Measurements from ENCODE around the gene TDRD9.

TDRD9 gene

DNA sequence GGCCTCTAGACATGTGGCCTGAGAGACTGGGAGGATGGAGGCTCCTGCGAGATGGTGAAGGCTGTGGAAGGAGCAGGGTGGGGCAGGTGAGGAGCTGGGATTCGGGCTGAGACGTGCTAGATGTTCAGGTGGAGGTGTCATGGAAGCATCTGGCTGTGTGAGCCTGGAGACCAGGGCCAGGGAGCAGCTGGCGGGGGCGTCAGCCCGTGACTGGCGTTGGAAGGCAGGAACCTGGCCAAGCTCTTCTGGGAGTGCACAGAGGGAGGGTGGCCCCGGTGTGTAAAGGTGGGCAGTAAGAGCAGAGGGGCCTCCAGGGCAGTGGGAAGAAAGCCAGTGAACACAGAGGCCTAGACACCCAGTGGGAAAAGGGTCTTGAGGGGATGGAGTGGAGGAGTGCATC lies 69.1 kb downstream of the TDRD9 start:
- no peak for DNase-seq

DNA sequence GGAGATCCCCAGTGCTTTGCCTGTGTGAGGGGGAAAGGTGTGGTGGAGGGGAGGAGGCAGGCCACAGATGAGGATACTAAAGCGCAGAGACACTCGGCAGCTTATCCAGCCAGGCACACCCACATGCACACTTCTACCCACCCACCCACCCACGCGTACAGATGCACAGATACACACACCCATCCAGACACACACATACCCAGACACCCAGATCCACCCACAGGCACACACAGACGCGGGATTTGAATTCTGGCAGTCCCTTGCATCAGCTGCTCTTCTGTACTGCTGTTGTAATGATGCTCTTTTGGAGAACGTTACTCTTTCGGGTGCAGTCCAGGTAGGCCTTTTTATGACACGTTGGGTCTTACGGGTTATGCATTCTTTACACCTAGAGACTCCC lies 69.8 kb downstream of the TDRD9 start:
- DNase-seq, result no peak

DNA sequence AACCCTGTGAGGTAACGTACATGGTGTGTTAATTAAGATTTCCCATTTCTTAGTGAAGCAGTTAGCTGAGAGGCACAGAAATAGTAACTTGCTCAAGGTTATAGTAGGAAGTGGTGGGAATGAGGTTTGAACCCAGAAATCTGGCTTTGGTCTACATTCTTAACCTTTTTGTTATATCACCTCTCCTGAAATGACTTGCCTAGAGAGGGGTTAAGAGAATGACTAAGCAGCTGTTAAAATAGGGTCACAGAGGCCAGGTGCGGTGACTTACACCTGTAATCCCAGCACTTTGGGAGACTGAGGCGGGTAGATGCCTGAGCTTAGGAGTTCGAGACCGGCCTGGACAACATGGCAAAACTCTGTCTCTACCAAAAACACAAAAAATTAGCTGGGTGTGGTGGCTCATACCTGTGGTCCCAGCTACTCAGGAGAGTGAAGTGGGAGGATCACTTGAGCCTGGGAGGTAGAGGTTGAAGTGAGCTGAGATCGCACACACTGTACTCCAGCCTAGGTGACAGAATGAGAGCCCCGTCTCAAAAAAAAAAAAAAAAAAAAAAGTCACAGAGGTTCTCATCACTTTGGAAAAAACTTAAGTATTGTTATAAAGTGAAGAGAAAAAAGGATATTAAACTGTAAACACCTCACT lies 71.7 kb downstream of the TDRD9 start:
- no peak for DNase-seq

DNA sequence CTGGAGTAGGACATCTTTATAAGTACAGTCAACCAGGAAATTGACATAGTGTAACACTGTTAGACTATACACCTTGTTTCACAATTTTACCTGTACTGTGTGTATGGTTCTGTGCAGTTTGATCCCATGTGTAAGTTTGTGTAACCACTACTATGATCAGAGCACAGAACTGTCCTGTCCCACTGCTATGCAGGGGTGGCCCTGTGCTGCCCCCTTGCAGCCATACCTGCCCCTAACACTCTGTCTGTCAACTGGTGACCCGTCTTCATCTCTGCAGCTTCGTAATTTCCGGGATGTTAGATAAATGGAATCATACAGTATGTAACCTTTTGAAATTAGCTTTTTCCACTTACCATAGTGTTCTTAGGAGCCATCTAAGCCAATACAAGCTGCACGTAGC lies 72.7 kb downstream of the TDRD9 start:
- no peak for DNase-seq

DNA sequence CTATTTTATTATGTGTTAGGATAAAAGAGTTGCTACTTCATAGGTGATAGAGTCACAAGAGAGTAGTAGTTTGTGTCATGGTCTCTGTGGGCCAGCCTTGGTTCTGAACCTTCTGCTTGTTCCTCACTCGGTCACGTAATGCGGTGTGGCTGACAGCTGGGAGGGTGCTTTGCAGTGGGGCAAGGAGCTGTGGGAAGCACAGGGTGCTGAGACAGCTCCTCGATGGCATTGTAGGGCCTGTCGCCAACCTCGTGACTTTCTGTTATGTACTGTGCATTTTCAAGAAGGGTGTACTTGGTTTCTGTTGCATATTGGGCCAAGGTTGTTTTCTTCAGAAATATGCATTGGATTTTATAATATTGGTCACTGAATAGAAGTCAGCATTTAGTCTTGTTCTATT lies 75.4 kb downstream of the TDRD9 start:
- DNase-seq, result no peak

DNA sequence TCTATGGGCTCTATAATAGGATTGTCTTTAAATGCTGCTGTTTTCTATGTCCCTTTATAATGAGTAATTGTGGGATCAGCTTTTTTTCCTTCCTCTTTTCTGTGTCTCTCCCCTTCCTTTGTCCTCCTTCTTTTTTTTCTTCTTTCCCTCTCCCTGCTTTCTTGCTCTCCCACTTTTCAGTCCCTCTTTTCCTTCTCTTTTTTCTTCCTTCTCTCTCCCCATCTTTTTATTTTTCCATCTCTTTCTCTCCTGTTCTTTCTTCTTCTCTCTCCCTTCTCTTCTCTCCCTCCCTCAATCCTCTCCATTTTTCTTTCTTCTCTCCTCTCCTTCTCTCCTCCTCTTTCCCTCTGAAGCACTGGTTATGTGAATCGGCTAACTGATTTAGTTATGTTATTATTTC lies 76.6 kb downstream of the TDRD9 start:
- DNase-seq, result no peak

DNA sequence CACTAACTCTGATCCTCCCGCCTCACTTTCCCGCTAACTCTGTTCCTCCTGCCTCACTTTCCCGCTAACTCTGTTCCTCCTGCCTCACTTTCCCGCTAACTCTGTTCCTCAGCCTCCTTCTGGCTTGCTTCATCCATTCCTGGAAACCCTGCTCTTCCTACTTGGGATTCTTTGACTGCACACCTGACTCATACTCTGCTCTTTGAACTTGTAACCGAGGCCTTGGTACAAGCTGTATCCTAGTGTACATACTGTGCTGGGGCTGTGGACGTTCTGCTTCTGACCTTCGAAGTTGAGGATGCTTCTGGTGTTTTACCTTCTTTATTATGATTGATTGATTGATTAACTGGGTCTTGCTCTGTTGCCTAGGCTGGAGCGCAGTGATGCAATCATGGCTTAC lies 77.2 kb downstream of the TDRD9 start:
- DNase-seq, result no peak

DNA sequence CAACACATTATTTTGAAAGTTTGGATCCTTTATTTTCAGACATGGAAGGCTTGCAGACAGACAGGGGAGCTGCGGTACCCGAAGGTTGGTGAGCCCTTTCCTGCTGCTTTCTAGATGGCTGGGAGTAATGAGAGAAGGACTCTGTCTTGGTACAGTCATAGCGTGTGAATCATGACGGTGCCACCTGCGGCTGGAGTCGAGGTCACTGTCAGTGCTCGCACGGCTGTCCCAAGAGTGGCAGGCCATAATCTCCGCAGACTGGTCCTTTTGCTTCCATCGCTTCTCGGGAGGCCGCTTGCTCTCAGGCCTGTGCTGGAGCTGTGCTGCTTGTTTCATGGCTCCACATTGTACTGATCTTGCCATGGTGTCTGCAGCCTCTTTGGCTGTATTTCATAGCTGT lies 78.9 kb downstream of the TDRD9 start:
- DNase-seq, result no peak

DNA sequence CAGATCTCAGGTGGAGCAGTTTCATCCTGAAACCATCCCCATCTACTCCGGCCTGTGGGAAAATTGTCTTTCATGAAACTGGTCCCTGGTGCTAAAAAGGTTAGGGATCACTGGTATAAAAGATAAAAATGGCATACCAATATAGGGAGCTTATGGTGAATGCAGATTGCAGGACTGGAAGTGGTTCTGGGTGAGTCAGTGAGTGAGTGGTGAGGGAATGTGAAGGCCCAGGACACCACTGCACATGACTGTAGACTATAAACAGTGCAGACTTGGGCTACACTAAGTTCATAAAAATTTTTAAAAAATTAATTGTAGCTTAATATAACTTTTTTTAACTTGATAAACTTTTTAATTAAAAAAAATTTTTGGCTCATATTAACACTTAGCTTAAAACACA lies 81.0 kb downstream of the TDRD9 start:
- DNase-seq, result no peak

DNA sequence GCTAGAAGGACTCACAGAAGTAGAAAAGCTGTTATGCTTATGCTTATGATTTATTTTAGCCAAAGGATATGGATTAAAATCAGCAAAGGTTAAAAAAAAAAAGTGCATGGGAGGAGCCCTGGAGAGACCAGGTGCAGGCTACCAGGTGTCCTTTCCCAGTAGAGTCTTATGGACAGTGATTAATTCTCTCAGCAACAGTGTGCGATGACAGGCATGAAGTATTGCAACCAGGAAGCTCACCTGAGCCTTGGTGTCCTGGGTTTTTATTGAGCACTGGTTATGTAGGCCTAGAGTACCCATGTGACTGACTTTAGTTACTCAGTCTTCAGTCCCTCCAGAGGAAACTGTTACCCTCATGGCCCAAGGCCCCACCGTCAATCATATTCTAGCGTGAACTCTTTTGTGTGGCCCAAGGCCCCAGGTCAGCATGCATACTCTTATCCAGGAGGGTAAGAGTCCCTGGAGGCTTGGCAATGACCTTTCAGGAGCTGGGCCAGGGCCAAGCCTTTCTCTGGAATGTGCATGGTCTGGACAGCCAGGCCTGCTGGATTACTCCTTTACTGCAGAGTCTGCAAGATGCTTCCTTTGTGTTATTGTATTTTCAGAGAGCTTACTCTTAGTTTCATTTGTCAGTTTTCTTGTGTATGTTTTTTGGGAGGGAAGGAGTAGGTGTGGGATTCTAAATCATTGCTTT lies 83.7 kb downstream of the TDRD9 start:
- no peak for DNase-seq

DNA sequence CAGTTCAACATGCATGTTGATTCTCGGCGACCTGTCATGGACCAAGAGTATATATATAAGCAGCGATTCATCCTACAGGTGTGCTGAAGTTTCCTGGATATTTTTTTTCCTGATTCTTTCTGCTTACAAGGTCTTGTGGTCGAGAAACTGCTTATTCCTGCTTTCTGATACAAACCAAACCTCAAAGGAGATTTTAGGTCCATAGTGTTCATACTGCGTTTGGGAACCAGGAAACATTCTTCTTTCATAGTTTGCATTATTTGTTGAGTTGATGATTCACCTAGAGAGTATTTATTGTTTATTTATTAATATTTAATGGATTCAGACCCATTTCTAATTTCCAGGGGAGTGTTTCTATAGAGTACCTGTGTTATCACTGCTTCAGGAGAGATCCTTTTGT lies 86.5 kb downstream of the TDRD9 start:
- DNase-seq, result no peak

DNA sequence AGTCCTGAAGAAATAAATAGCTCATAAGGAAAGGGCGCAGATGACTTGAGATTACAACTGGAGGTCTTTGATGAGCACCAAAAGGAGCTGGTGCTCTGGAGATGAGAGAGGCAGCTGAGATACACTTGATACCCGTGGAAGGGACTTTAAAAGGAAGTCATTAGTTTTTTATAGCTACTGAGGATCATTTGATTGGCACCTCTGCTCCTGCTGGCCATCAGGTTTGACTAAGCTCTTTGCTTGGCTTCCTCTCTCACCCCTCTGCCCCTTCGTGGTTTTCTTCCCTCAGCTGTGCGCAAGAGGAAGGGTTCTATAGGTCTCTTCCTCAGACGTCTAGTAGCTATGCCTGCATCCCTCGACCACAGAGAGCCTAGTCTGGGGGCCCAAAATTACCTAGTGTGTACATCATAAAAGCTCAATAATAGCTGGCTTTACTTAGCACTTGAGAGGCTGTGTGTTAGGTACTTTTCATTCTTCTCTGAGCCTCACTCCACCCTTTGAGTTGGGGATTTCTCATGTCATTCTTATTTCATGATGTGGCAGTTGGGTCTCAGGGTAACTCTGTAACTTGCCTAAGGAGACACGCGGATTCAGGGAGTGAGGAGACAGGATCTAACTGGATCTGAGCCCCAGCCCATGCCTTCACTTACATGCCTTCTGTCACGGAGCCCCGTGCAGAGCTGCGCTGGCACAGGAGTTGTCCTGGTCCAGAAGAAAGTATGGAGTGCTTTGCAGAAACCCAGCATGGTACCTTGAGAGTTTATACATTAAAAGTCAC lies 88.8 kb downstream of the TDRD9 start:
- DNase-seq, result no peak

DNA sequence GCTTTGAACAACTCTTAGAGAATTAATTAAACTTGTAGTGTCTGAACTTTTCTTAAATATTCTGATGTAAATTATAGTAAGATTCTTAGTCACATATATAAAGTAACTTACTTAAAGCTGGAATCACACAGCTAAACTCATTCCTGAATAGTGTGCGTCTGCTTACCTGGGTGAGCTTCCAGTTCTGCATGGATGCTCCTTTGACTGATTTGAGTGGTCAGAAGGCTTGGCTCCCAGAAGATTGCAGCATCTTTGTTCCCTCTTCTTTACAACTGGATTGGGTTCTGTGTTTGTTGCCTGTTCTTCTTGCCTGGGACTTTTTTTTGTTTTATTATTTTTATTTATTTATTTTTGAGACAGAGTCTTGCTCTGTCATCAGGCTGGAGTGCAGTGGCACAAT lies 90.8 kb downstream of the TDRD9 start:
- no peak for DNase-seq

DNA sequence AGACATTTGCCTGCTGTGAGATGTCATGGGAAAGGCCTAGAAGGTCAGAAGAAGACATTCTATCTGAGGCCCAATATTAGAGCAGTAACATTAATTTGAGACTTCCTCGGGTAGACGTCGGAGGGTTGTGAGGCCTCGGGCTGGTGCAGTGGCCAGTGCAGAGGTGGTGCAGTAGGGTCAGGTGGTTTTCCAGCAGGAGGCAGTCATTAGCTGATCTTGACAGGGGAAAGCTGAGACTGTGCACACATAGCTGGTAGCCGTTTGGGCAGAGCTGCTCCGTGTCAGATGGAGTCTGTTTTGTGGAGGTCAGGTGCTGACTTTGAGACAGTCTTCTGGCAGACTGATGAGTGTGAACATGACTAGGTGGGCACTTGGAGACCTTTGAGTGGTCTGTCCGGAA lies 91.5 kb downstream of the TDRD9 start:
- no peak for DNase-seq

DNA sequence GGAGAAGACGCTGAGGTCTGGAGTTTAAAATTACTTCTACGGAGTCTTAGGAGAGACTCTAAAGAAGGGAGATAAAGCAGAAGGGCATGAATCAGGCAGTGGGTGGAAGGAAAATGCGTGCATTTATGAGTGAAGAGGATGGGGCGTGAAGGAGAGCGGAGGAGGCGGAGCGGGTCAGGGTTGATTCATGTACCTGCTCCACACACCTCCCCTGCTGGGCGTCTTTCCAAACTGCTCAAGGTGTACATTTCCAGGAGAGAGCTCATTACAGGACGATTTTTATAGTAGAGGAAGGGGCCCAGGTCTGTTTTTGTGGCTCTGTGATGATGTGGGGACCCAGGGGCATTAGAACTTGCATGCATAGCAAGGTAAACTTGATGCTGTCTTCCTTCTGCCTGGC lies 92.2 kb downstream of the TDRD9 start:
- no peak for DNase-seq

DNA sequence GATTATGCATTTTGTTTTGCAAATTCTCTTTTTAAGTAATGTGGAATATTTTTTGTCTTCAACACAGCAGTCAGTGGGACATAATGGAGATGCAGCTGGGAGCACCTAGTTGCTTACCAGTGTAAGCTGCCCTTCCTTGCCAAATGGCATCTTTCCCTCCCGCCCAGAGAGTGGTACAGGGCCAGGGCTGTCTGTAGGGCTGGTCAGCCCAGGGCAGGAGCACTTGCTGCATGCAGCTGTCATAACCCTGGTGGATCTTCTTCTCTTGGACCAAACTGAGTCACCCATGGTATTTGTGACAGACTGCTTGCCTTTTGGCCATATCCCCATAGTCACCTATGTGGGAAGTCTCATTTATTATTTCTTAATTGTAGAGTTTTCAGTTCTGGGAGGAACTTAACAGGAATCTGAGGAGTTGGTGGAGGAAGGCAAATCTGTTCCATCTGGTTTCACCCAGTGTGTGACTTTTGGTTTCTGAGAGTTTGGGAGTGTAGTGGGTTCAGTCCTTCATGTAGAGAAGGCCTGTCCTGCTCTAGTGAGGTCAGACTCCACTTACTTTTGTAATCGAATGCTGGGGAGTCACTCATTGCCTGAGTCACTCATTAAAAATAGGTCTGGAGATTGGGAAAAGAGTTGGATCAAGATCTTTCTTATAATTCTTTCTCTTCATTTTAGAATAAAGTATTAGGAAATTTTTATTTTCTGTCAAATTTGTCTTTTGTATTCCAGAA lies 95.2 kb downstream of the TDRD9 start:
- no peak for DNase-seq

DNA sequence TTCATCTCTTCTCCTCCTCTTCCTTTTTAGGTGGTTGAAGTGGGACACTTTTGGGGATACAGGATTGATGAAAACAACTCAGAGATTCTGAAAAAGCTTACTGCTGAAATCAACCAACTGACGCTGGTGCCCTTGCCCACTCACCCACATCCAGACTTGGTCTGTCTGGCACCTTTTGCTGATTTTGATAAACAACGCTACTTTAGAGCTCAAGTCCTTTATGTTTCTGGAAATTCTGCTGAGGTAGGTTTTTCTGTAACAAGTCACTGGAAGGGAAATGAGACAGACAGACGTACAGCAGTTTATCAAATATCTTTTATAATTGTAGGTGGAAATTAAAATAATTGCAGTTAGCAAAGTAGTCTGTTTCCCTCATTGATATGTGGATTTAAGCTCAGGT lies 97.3 kb downstream of the TDRD9 start:
- DNase-seq, result no peak

DNA sequence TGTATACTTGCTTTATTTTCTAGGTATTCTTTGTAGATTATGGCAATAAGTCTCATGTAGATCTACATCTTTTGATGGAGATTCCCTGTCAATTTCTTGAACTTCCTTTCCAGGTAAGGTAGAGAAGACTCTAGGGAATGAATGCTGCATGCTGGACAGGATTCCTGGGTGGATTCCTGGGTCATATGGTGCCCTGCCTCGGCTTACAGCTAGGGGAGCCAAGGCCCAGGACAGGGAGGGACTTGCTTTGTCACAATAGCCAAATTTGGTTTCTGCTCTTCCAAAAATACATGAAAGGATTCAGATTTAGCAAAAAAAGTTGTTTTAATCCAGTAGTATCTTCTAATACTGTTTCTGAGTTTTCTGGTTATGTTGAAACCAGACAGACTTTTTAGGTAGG lies 97.8 kb downstream of the TDRD9 start:
- no peak for DNase-seq

DNA sequence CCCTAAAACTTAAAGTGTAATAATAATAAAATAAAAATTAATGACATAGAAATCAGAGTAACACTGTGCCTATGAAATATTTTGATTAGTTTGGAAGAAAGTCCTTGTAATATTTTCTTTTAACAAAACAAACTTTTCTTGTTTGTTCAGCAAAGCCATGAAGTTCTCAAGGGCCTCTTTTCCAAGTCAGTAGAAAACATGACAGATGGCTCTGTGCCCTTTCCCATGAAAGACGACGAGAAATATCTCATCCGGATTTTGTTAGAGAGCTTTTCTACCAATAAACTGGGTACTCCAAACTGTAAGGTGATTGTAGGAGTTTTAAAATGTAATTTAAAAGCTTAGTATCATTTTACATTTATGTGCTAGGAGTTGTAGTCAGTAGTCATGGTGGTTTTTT lies 102.7 kb downstream of the TDRD9 start:
- no peak for DNase-seq

DNA sequence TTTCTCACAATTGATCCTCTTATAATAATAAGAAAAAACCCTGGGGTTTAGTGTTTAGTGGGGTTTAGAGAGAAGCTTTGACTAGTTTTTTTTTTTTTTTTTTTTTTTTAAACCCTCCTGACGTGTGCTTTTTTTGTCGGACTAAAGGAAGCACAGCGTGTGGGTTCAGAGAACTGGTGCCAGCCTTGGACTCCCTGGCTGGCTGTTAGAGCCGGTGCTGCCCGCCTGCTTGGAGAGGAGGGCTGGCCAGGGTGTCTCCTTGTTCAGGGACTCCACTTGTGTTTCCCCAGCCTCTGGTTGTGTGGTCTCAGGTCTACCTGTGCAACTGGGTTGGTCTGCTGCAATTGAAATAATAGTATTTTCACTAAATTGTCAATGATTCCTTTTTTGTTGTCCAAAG lies 103.1 kb downstream of the TDRD9 start:
- no peak for DNase-seq

DNA sequence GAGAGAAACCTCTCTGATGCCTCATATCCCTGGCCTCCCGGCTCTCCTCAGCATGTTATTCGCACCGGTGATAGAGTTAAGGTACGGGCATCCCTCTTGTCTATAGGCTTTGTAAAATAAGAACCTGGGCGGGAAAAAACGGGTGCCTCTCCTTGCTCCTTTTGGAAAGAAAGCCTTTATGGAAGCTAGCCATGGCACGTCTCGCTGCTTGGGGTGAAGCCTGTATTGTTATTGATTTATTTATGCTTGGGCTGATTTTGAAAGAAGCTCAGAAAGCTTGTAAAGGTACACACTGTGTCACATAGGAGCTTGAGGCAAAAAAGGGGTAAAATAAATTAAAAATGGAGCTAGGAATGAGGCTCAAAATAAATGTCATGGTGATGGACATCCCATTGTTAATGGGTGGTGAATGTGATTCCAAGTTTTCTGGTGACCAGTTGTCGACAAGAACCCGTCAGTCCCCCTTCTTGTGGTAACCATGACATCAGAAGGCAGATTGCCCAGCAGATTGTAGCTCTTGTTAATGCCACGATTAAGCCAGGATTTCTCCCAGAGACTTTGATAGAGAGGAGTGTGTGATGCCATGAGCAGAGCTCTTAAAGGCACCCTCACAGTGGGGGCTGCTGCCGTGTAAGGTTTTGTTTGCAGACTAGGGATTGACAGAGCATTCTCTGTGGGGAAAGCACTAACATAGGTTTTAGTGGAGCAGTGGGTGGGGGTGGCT lies 106.9 kb downstream of the TDRD9 start:
- DNase-seq, result no peak

DNA sequence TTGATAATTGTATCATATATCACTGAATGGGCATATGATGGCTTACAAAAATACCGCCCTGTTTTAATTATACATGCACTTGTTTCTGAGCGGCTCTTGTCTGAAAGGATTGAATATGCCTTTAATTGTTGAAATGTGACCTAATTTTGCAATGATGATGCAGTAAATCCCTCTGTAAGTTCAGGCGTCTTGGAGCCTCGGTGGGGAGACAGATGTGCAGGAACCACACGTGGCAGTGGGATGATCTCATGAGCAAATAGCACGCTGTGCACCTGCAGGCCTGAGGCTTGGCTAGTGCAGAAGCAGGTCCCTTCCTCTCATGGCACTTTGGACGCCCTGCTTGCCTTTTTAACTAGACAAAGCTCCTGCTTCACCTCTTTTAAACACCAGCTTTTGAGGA lies 108.0 kb downstream of the TDRD9 start:
- no peak for DNase-seq

DNA sequence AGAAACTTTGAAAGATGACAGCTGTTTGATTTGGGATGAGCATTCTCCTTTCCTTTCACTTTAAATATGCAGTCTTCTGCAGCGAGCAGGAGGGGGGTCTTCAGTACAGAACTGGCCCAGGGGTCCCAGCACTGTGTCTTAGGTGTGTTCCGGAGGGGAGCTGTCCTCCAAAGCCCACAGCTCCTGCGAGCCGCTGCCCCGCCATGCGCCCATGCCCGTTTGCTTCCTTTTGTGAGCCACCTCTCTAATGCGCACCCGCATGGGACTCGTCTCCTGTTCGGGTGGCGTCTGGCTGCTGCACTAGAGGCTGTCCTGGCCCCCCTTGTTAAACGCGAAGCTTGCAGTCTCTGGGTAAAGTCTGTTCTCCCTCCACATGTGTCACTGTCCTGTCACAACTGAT lies 108.8 kb downstream of the TDRD9 start:
- DNase-seq, result no peak
